ENCODE measurements around the gene VAMP8. TPM values are rescaled to one million over a fixed set of nuclear protein-coding genes. Genes with fewer than 3 reads are reported as not detected.
"Not testable (repeated sequence)": the region's sequence is repeated elsewhere in the genome, so short reads cannot be mapped to it uniquely, and the experiment has no call there.

The VAMP8 gene
- total RNA-seq, 6 donors from 2014 or later: 62.8 to 289 (median 154) TPM

GRCh38 chr2:85589982-85590791, 12.8 kb downstream of the VAMP8 start:
- no peaks in the 10 kb centered on the region for H3K9me3 ChIP-seq
- H3K27me3 ChIP-seq: no peaks in the 10 kb centered on the region
- H3K4me1 ChIP-seq: peaks cover 79 to 84% (median 83%) of the 10 kb centered on the region in 4 donors
- peak in 2 of 4 donors; percentile 51 to 55 for TF ChIP-seq EP300 (IDR thresholded peaks at IDR 0.05)
- TF ChIP-seq CTCF (IDR thresholded peaks at IDR 0.05): no peak
- TF ChIP-seq POLR2A (IDR thresholded peaks at IDR 0.05): peak in 1 of 4 donors; percentile 39
- TF ChIP-seq POLR2AphosphoS5 (IDR thresholded peaks at IDR 0.05): peak; percentile 43 to 80
- ATAC-seq (ENCODE audit: low FRiP score in 2 of 2): peak; percentile 51 to 80
- 22 to 38% methylated on average over 7 of the region's 7 CpGs for WGBS, 2 donors
- peaks cover 0 to 7% (median 0%) of the 10 kb centered on the region in 4 donors for H3K36me3 ChIP-seq
- H3K27ac ChIP-seq: peak overlapping the region; percentile 89 to 97 (median 96)
- DNase-seq: peak in 1 of 2 donors; percentile 79
- H3K4me3 ChIP-seq: peak overlapping the region in 1 of 4 donors; percentile 11

GRCh38 chr2:85590950-85591349, 13.6 kb downstream of the VAMP8 start:
- H3K27ac ChIP-seq: peak overlapping the region; percentile 89 to 97 (median 96)
- H3K9me3 ChIP-seq: no peaks in the 10 kb centered on the region
- ATAC-seq (ENCODE audit: low FRiP score in 2 of 2) (no peak), DNase-seq (no peak)
- H3K4me1 ChIP-seq: peaks cover 71 to 79% (median 76%) of the 10 kb centered on the region in 4 donors
- peaks cover 0 to 7% (median 0%) of the 10 kb centered on the region in 4 donors for H3K36me3 ChIP-seq
- no peak overlapping the region for H3K4me3 ChIP-seq
- no peaks in the 10 kb centered on the region for H3K27me3 ChIP-seq
- no peak for TF ChIP-seq EP300 (IDR thresholded peaks at IDR 0.05)
- no peak for TF ChIP-seq CTCF (IDR thresholded peaks at IDR 0.05)
- TF ChIP-seq POLR2A (IDR thresholded peaks at IDR 0.05): no peak
- no peak for TF ChIP-seq POLR2AphosphoS5 (IDR thresholded peaks at IDR 0.05)
- WGBS, 2 donors: 32 to 70% methylated on average over 2 of the region's 2 CpGs

- Histone ChIP-seq H3K4me3 (no peak overlapping the region), H3K27me3 (no peaks in the 10 kb centered on the region), H3K36me3 (peaks cover 0 to 7% (median 0%) of the 10 kb centered on the region in 4 donors), H3K9me3 (no peaks in the 10 kb centered on the region), H3K27ac (peak overlapping the region; percentile 89 to 97 (median 96)), H3K4me1 (peaks cover 70 to 79% (median 76%) of the 10 kb centered on the region in 4 donors)
- 62 to 78% methylated on average over 10 to 12 of the region's 12 CpGs for WGBS, 2 donors
- no peak for ATAC-seq (ENCODE audit: low FRiP score in 2 of 2)
- DNase-seq: no peak
- TF ChIP-seq POLR2AphosphoS5 (IDR thresholded peaks at IDR 0.05) (no peak), POLR2A (IDR thresholded peaks at IDR 0.05) (no peak), EP300 (IDR thresholded peaks at IDR 0.05) (no peak)
Observed at GRCh38 chr2:85591563-85591962, 14.2 kb downstream of the VAMP8 start.

GRCh38 chr2:85592299-85592698, 14.9 kb downstream of the VAMP8 start:
- not testable (repeated sequence) for H3K4me3 ChIP-seq; H3K9me3 ChIP-seq; ATAC-seq (ENCODE audit: low FRiP score in 2 of 2); DNase-seq; H3K27me3 ChIP-seq
- H3K4me1 ChIP-seq: peaks cover 67 to 78% (median 74%) of the 10 kb centered on the region in 4 donors
- H3K36me3 ChIP-seq: peaks cover 4 to 12% (median 5%) of the 10 kb centered on the region in 4 donors
- peak overlapping the region; percentile 89 to 97 (median 96) for H3K27ac ChIP-seq
- WGBS, 2 donors: 93% methylated on average over 9 of the region's 9 CpGs

- Histone ChIP-seq H3K4me1 (peaks cover 60 to 71% (median 67%) of the 10 kb centered on the region in 4 donors), H3K36me3 (peaks cover 8 to 20% (median 10%) of the 10 kb centered on the region in 4 donors), H3K4me3 (no peak overlapping the region), H3K27ac (peak overlapping the region; percentile 8 to 97 (median 65)), H3K9me3 (no peaks in the 10 kb centered on the region), H3K27me3 (no peaks in the 10 kb centered on the region)
- DNase-seq (no peak), ATAC-seq (ENCODE audit: low FRiP score in 2 of 2) (no peak)
- 52 to 86% methylated on average over 1 to 3 of the region's 3 CpGs for WGBS, 2 donors
- TF ChIP-seq CTCF (IDR thresholded peaks at IDR 0.05) (no peak), POLR2A (IDR thresholded peaks at IDR 0.05) (no peak), POLR2AphosphoS5 (IDR thresholded peaks at IDR 0.05) (no peak), EP300 (IDR thresholded peaks at IDR 0.05) (no peak)
Observed at GRCh38 chr2:85593023-85593422, 15.6 kb downstream of the VAMP8 start.
